H1 (cell line): ENCODE measurements around the gene SYK. TPM values are rescaled to one million over a fixed set of nuclear protein-coding genes. Genes with fewer than 3 reads are reported as not detected.

Experiments
- CTCF ChIA-PET: fragments of 300-600 bp; sonication (Branson Sonifier 250); formaldehyde crosslinking; loops from one replicate; lab custom pipeline; 2021; ENCODE audit not compliant: partially characterized antibody; lab: Charles Lee
- POLR2A ChIA-PET: fragments of 300-600 bp; sonication (Branson Sonifier 250); formaldehyde crosslinking; loops from one replicate; lab custom pipeline; 2021; ENCODE audit warnings: inconsistent platforms; ENCODE audit not compliant: partially characterized antibody; lab: Charles Lee
- DNase-seq, 2 experiments: peaks; one replicate each; pipeline versions ENCODE4 v3.0.0 to v3.0.0-alpha.2; 2010 to 2022; ENCODE audit warnings: low spot score in 2 of 2, low read depth in 1 of 2, mixed read lengths in 1 of 2
- FAIRE-seq: peaks from 2 replicates; lab custom pipeline; 2011; peaks lifted over from hg19 to GRCh38; lab: Jason Lieb, UNC
- H2AFZ ChIP-seq: 2 replicates; pipeline ENCODE4 v1.8.1; 2012; ENCODE audit warnings: low read length, inconsistent platforms
- H2AK5ac ChIP-seq: 2 replicates; pipeline ENCODE4 v1.6.1; 2013; ENCODE audit warnings: low read depth, low read length
- H2BK120ac ChIP-seq: replicated peaks from 2 replicates; pipeline ENCODE3; 2013; ENCODE audit warnings: low read depth, low read length, inconsistent platforms
- H2BK12ac ChIP-seq: 2 replicates; pipeline ENCODE4 v1.6.1; 2013; ENCODE audit warnings: low read depth, low read length
- H2BK15ac ChIP-seq: 2 replicates; pipeline ENCODE4 v1.6.1; 2013; ENCODE audit warnings: low read length
- H2BK20ac ChIP-seq: 2 replicates; pipeline ENCODE4 v1.6.1; 2013; ENCODE audit warnings: low read length
- H2BK5ac ChIP-seq: 2 replicates; pipeline ENCODE4 v1.6.1; 2013; ENCODE audit warnings: low read depth, low read length
- H3K14ac ChIP-seq: 2 replicates; pipeline ENCODE4 v1.6.1; 2013; ENCODE audit warnings: inconsistent platforms; ENCODE audit not compliant: insufficient read length
- H3K18ac ChIP-seq: 2 replicates; pipeline ENCODE4 v1.6.1; 2013; ENCODE audit warnings: low read length; ENCODE audit errors: extremely low read depth
- H3K23ac ChIP-seq: 2 replicates; pipeline ENCODE4 v1.6.1; 2013; ENCODE audit warnings: inconsistent platforms; ENCODE audit not compliant: insufficient read length
- H3K23me2 ChIP-seq: 2 replicates; pipeline ENCODE4 v1.6.1; 2013; ENCODE audit warnings: low read depth, low read length
- H3K27ac ChIP-seq: 2 replicates; pipeline ENCODE4 v1.6.1; 2011; ENCODE audit warnings: low read depth, low read length, inconsistent platforms
- H3K27me3 ChIP-seq, 4 experiments: replicated peaks in 1 of 4; 1 replicate in 1 of 4; 2 replicates in 3 of 4; pipeline versions ENCODE4 v1.6.1 to v1.8.1; 2011 to 2013; ENCODE audit warnings: low read length in 3 of 4, mild to moderate bottlenecking in 3 of 4, inconsistent platforms in 2 of 4, mixed read lengths in 2 of 4, moderate library complexity in 1 of 4; ENCODE audit not compliant: control insufficient read depth in 3 of 4, insufficient read depth in 3 of 4; ENCODE audit errors: extremely low read depth in 1 of 4
- H3K36me3 ChIP-seq, 4 experiments: 2 replicates each; pipeline versions ENCODE4 v1.6.1 to v1.8.1; 2011 to 2013; ENCODE audit warnings: mild to moderate bottlenecking in 4 of 4, low read length in 3 of 4, moderate library complexity in 2 of 4, control low read depth in 1 of 4, inconsistent platforms in 1 of 4; ENCODE audit not compliant: insufficient read depth in 4 of 4, control insufficient read depth in 2 of 4
- H3K4ac ChIP-seq: replicated peaks from 2 replicates; pipeline ENCODE3; 2013; ENCODE audit warnings: low read length, low read depth, mixed read lengths, inconsistent platforms; ENCODE audit not compliant: insufficient read length
- H3K4me1 ChIP-seq, 4 experiments: replicated peaks in 1 of 4; 1 replicate in 1 of 4; 2 replicates in 3 of 4; pipeline versions ENCODE4 v1.6.1 to v1.8.1; 2011 to 2013; ENCODE audit warnings: low read length in 3 of 4, inconsistent platforms in 2 of 4, mixed read lengths in 1 of 4; ENCODE audit not compliant: insufficient read depth in 4 of 4, control insufficient read depth in 3 of 4
- H3K4me2 ChIP-seq, 2 experiments: 2 replicates each; pipeline versions ENCODE4 v1.6.1 to v1.8.1; 2011 to 2013; ENCODE audit warnings: low read depth in 2 of 2, low read length in 2 of 2, control low read depth in 1 of 2, inconsistent platforms in 1 of 2, mild to moderate bottlenecking in 1 of 2; ENCODE audit not compliant: insufficient read depth in 1 of 2
- H3K4me3 ChIP-seq, 4 experiments: fragments of 200-600, 300-600 bp in 1 of 4; sonication (generic), shearing (Covaris generic), sonication (Bioruptor Twin) in 1 of 4; 2 replicates each; pipeline versions ENCODE4 v1.5.1 to v1.8.1; 2011 to 2016; ENCODE audit warnings: low read length in 4 of 4, low read depth in 3 of 4, control low read depth in 2 of 4, inconsistent platforms in 2 of 4, mild to moderate bottlenecking in 2 of 4, mixed read lengths in 1 of 4, moderate library complexity in 1 of 4; ENCODE audit not compliant: insufficient read depth in 2 of 4; ENCODE audit errors: extremely low read depth in 1 of 4
- H3K56ac ChIP-seq: replicated peaks from 2 replicates; pipeline ENCODE3; 2013; ENCODE audit warnings: low read depth, mild to moderate bottlenecking, mixed read lengths, low read length, inconsistent platforms; ENCODE audit not compliant: insufficient read length
- H3K79me1 ChIP-seq: 2 replicates; pipeline ENCODE4 v1.6.1; 2013; ENCODE audit warnings: low read depth, low read length, control low read depth
- H3K79me2 ChIP-seq, 2 experiments: 2 replicates each; pipeline versions ENCODE4 v1.6.1 to v1.8.1; 2012 to 2013; ENCODE audit warnings: low read length in 2 of 2, mild to moderate bottlenecking in 2 of 2, inconsistent platforms in 1 of 2; ENCODE audit not compliant: insufficient read depth in 2 of 2, control insufficient read depth in 1 of 2
- H3K9ac ChIP-seq, 4 experiments: replicated peaks in 1 of 4; 1 replicate in 1 of 4; 2 replicates in 3 of 4; pipeline versions ENCODE4 v1.6.1 to v1.8.1; 2011 to 2013; ENCODE audit warnings: low read depth in 3 of 4, low read length in 3 of 4, control low read depth in 2 of 4, mild to moderate bottlenecking in 2 of 4, moderate library complexity in 2 of 4, inconsistent platforms in 1 of 4; ENCODE audit errors: extremely low read depth in 1 of 4
- H3K9me3 ChIP-seq, 2 experiments: 2 replicates each; pipeline versions ENCODE4 v1.6.1 to v1.8.1; 2012 to 2013; ENCODE audit warnings: mild to moderate bottlenecking in 2 of 2, moderate library complexity in 2 of 2, control low read depth in 1 of 2, inconsistent platforms in 1 of 2, low read depth in 1 of 2, low read length in 1 of 2, mixed read lengths in 1 of 2; ENCODE audit not compliant: insufficient read depth in 2 of 2
- H4K20me1 ChIP-seq, 2 experiments: replicated peaks in 1 of 2; 2 replicates each; pipeline versions ENCODE3 to v1.8.1; 2011 to 2013; ENCODE audit warnings: inconsistent platforms in 2 of 2, low read length in 2 of 2, mild to moderate bottlenecking in 1 of 2; ENCODE audit not compliant: insufficient read depth in 2 of 2, control insufficient read depth in 1 of 2
- H4K5ac ChIP-seq: 2 replicates; pipeline ENCODE4 v1.6.1; 2013; ENCODE audit warnings: low read length, low read depth, mixed read lengths, inconsistent platforms; ENCODE audit not compliant: insufficient read length
- H4K8ac ChIP-seq: 2 replicates; pipeline ENCODE4 v1.8.0; 2013; ENCODE audit warnings: mild to moderate bottlenecking, moderate library complexity, low read length, inconsistent platforms; ENCODE audit not compliant: insufficient read depth; ENCODE audit errors: extremely low read depth
- H4K91ac ChIP-seq: replicated peaks from 2 replicates; pipeline ENCODE3; 2013; ENCODE audit warnings: low read length, mixed read lengths, inconsistent platforms; ENCODE audit not compliant: insufficient read length
- RNF2 ChIP-seq: fragments of 200-900, 300-1000 bp; sonication (generic); IDR thresholded peaks from 2 replicates; pipeline ENCODE4 v1.7.1; 2016; ENCODE audit warnings: borderline replicate concordance, low read depth, mild to moderate bottlenecking, antibody characterized with exemption, low read length; ENCODE audit not compliant: poor library complexity, severe bottlenecking; ENCODE audit errors: missing control alignments
- ZNF274 ChIP-seq: IDR thresholded peaks from 2 replicates; pipeline ENCODE4 v1.7.0; 2012; ENCODE audit warnings: low read length, borderline replicate concordance; ENCODE audit errors: extremely low read depth
- WGBS, 2 experiments: shearing (Covaris generic) in 1 of 2; methylation state at CpG; one replicate each; pipeline versions ENCODE4 v1.1.6 to v1.1.7; 2013 to 2015; ENCODE audit warnings: low lambda C conversion rate in 2 of 2, mixed read lengths in 2 of 2, inconsistent platforms in 1 of 2, low coverage in 1 of 2, missing lambda C conversion rate in 1 of 2; ENCODE audit not compliant: insufficient replicate concordance in 2 of 2, insufficient coverage in 1 of 2, insufficient read length in 1 of 2; ENCODE audit errors: extremely low coverage in 1 of 2, missing lambda C conversion rate in 1 of 2; 5-methylcytosine and 5-hydroxymethylcytosine counted together
- polyA plus RNA-seq, 7 experiments: library from polyadenylated mRNA; depleted of rRNA in 3 of 7; stranded (reverse) in 5 of 7; unstranded in 2 of 7; fragments of >200 nt in 5 of 7; fragments of 200-250 nt in 2 of 7; gene quantifications; 1 replicate in 5 of 7; 2 replicates in 1 of 7; 4 replicates in 1 of 7; pipeline versions ENCODE4 v1.2.1 to v1.2.3, GENCODE V29; 2011 to 2013; ENCODE audit warnings: missing spikeins in 2 of 7, mixed read lengths in 2 of 7
- total RNA-seq: library from RNA; stranded (reverse); fragmentation: NEBNext Ultra II Directional; extraction: Animal tissue kit (Norgen Biotek cat#: 25700); gene quantifications from 2 replicates; pipeline ENCODE4 v1.2.1, GENCODE V29; 2021

The SYK gene
- total and polyA plus RNA-seq, 2 of the 8 experiments (the other 6 are each of a cell fraction or from before 2014, with no cell fraction given) = 1.5 to 4.4 TPM

GRCh38 chr9:90927496-90927895 lies 125.9 kb downstream of the SYK start:
- H2AK5ac ChIP-seq = no peak overlapping the region
- no peak overlapping the region for H2BK20ac ChIP-seq
- TF ChIP-seq ZNF274 = no peak
- no peak for TF ChIP-seq RNF2

More at GRCh38 chr9:90927496-90927895, 125.9 kb downstream of the SYK start:
- Histone ChIP-seq H3K9me3 (no peaks in the 10 kb centered on the region), H3K27me3 (no peaks in the 10 kb centered on the region), H2BK12ac (no peak overlapping the region), H3K4me2 (no peak overlapping the region), H2AFZ (no peak overlapping the region), H3K56ac (no peak overlapping the region), H3K23me2 (no peaks in the 10 kb centered on the region), H4K91ac (no peak overlapping the region), H3K27ac (no peak overlapping the region), H2BK120ac (no peak overlapping the region), H3K79me2 (no peaks in the 10 kb centered on the region), H3K9ac (no peak overlapping the region), H2BK15ac (no peak overlapping the region), H3K79me1 (no peaks in the 10 kb centered on the region), H3K4ac (no peak overlapping the region), H3K4me1 (no peaks in the 10 kb centered on the region), H3K14ac (no peak overlapping the region), H4K20me1 (no peaks in the 10 kb centered on the region), H3K4me3 (no peak overlapping the region), H4K5ac (no peak overlapping the region), H4K8ac (no peak overlapping the region), H3K18ac (no peak overlapping the region), H3K36me3 (no peaks in the 10 kb centered on the region), H3K23ac (no peak overlapping the region), H2BK5ac (no peak overlapping the region)
- ChIA-PET POLR2A (no interaction called here), CTCF (no interaction called here)
- DNase-seq (no peak), FAIRE-seq (no peak)
- WGBS, 2 experiments = 93% methylated on average over 6 of the region's 6 CpGs; no CpG with 5 or more reads in 1 of the 2 experiments
